22Rv1 (cell line): Measurements from ENCODE around the gene HNRNPR.

Source experiments
- CTCF ChIP-seq: fragments of 450-650 bp; IDR thresholded peaks from 2 replicates; pipeline ENCODE4 v1.5.1; 2017; ENCODE audit warnings: mild to moderate bottlenecking
- ZFX ChIP-seq: fragments of 450-650 bp; IDR thresholded peaks from 2 replicates; pipeline ENCODE4 v1.6.1; 2017; ENCODE audit warnings: antibody characterized with exemption, borderline replicate concordance

GRCh38 chr1:23385119-23385621 lies 41.1 kb upstream of the HNRNPR start:
- TF ChIP-seq CTCF (no peak), ZFX (no peak)
